Measurements from ENCODE around the gene KCNMB1.

DNA sequence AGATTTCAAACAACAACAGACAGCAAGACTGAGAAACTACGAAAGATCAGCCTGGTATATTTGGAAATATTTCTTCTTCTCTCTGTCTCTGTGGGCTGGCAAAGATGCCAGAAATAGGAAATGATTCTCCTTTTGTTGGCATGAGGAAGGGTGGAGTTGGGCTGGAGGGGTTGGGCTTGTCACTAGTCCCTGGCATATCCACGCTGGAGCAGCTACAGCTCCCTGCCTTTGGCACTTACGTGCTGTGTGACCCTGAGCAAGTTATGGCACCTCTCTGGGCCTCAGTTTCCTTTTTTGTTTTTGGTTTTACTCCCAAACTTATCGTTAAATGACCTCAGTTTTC is 354 bp upstream of the KCNMB1 start:
- no peak for TF ChIP-seq CTCF (conservative IDR thresholded peaks at IDR 0.05 in 1 of 2, IDR thresholded peaks at IDR 0.05 in 1 of 2; ENCODE audit: low read depth in 1 of 2, low read length in 2 of 2)
- TF ChIP-seq EZH2 (IDR thresholded peaks at IDR 0.05; ENCODE audit: low read length, missing control alignments), result no peak
